ENCODE data around the gene MAP3K13.

The MAP3K13 gene, protein sequence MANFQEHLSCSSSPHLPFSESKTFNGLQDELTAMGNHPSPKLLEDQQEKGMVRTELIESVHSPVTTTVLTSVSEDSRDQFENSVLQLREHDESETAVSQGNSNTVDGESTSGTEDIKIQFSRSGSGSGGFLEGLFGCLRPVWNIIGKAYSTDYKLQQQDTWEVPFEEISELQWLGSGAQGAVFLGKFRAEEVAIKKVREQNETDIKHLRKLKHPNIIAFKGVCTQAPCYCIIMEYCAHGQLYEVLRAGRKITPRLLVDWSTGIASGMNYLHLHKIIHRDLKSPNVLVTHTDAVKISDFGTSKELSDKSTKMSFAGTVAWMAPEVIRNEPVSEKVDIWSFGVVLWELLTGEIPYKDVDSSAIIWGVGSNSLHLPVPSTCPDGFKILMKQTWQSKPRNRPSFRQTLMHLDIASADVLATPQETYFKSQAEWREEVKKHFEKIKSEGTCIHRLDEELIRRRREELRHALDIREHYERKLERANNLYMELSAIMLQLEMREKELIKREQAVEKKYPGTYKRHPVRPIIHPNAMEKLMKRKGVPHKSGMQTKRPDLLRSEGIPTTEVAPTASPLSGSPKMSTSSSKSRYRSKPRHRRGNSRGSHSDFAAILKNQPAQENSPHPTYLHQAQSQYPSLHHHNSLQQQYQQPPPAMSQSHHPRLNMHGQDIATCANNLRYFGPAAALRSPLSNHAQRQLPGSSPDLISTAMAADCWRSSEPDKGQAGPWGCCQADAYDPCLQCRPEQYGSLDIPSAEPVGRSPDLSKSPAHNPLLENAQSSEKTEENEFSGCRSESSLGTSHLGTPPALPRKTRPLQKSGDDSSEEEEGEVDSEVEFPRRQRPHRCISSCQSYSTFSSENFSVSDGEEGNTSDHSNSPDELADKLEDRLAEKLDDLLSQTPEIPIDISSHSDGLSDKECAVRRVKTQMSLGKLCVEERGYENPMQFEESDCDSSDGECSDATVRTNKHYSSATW

GRCh38 chr3:185362850-185363661 lies at the start of gene MAP3K13:
TSS of gene MAP3K13 (plus strand) at chr3:185363136. CDS start at chr3:185428582, 65,446 bp downstream.
- peak in 13 of 14 donors; percentile 35 to 94 (median 75) for DNase-seq

GRCh38 chr3:185313693-185314246 lies 49.2 kb upstream of the MAP3K13 start:
- DNase-seq, result no peak

- DNase-seq, result no peak
Observed at GRCh38 chr3:185316740-185317412, 46.1 kb upstream of the MAP3K13 start.

- DNase-seq, result no peak
Observed at GRCh38 chr3:185317674-185318073, 45.3 kb upstream of the MAP3K13 start.

GRCh38 chr3:185318141-185318540 lies 44.8 kb upstream of the MAP3K13 start:
- no peak for DNase-seq

DNA sequence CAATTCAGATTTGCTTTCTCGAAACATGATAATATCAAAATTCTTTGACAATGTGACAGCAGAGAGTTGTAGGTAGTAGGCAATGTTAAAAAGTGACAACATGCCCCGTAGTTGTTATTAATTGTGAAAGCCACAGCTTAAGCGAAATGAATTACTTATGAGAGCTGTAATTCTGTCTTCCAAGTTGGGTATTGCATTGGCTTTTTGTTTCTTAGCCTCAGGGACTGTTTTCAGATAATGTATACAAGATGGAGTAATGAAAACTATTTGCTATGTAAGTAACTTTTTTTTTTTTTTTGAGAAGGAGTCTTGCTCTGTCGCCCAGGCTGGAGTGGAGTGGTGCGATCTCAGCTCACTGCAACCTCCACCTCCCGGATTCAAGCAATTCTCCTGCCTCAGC lies 43.1 kb upstream of the MAP3K13 start:
- DNase-seq, result no peak

DNA sequence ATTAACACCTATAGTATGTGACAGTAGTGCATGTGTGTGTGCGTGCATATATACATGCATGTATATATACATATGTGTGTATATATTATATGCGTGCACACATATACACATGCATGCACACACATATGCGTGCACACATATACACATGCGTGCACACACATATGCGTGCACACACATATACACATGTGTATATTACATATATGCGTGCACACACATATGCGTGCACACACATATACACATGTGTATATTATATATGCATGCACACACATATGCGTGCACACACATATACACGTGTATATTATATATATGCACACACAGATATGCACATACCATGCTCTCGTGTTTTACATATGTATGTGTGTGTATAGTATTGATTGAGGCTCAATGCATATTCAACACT lies 42.0 kb upstream of the MAP3K13 start:
- DNase-seq, result no peak

GRCh38 chr3:185322101-185322719 lies 40.7 kb upstream of the MAP3K13 start:
- no peak for DNase-seq

- DNase-seq, result no peak
Observed at GRCh38 chr3:185325946-185326791, 36.8 kb upstream of the MAP3K13 start.

DNA sequence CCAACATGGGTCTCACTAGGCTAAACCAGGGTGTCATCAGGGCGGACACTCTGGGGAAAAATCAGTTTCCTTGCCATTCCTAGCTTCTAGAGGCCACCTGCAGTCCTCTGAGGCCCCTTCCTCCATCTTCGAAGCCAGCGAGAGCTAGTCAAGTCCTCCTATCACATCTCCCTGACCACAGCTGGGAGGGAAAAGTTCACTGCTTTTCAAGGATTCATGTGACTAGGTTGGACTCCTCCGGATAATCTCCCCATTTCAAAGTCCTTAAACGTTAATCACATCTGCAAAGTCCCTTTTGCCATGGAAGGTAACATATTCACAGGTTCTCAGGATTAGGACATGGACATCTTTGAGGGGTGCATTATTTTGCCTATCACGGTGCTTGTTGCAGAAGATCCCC lies 35.9 kb upstream of the MAP3K13 start:
- no peak for DNase-seq

DNA sequence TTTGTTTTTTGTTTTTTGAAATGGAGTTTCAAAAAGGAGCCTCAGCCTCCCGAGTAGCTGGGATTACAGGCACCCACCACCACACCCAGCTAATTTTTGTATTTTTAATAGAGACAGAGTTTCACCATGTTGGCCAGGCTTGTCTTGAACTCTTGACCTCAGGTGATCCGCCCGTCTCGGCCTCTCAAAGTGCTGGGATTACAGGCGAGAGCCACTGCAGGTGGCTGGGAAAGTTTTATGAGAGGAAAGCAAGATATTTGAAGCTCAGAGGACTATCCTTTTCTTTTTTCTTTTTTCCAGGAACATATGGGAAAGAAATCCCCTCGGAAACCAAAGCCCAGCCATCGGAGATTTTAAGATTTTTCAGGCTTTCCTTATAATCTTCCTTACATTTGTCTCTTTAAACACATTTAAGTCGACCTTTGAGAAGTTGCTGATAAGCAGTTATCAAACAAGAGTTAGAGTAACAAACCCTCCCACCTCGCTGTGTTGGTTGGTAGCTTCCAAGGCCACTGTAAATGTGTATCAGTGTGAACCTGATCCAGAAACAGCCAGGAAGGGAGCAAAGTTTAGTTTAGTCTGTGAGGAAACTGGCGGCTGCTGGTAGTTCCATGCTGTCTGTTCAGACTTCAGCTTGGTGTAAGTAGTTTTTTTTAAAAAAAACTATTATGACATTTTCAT lies 34.5 kb upstream of the MAP3K13 start:
- DNase-seq, result no peak

- no peak for DNase-seq
Observed at GRCh38 chr3:185330238-185330637, 32.7 kb upstream of the MAP3K13 start.

- DNase-seq, result no peak
Observed at GRCh38 chr3:185330644-185331043, 32.3 kb upstream of the MAP3K13 start.

DNA sequence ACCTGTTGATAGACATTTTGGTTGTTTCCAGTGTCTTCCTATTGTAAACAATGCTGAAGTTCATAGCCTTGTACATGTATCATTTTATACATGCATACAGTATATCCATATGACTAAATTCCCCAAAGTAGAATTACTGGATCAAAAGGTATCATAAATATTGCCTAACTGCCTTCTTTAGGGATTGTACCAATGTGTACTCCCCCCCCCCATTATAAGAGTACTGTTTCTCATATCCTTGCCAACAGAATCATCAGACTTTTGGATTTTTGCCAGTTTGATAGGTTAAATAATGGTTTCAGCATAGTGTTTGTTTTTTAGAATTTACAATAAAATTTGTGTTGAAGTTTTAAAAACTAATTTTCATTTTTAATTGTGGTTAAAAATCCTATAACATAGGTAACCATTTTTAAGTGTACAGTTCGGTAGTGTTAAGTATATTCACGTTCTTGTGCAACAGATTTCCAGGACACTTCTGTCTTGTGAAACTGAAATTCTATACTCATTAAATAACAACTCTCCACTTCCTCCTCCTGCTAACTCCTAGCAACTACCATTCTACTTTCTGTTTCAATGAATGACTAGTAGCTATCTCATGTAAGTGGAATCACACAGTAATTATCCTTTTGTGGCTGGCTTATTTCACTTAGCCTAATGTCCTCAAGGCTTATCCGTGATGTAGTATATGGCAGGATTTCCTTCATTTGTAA lies 30.8 kb upstream of the MAP3K13 start:
- no peak for DNase-seq

DNA sequence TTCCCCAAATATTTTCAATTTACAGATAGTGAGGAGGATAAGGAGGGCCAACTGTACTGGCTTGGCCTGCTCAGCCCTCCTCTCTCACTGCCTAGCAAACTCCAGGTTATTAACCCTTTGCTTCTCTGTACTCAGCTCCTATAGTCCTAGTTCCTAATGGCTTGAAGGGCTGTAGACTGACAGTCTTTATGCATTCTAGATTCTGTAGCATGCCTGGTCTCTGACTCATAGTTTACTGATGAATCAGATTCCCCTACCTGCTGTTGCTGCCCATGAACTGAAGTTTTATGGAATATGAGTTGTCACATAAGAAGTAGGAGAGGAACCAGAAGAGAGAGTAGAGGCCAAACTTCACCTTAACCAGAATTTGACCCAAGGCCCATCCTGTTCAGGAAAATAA lies 27.1 kb upstream of the MAP3K13 start:
- no peak for DNase-seq

- DNase-seq, result no peak
Observed at GRCh38 chr3:185337231-185337816, 25.6 kb upstream of the MAP3K13 start.

DNA sequence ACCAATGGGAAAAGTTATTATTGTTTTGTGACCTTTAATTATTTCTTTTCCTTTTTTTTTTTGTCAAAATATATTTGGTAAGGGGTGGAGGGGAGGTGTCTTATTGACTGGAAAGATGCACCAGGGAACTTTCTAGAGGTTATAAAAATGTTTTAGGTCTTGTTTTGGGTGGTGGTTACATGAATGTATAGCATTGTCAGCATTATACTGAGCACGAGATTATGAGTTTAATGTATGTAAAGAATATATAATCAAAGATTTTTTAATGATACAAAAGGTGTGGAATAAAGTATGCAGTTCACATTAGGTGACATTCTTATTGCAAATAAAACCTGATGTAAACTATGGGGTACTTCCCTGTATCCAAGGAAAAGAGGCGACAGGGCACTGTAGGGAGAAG lies 23.0 kb upstream of the MAP3K13 start:
- DNase-seq, result no peak

DNA sequence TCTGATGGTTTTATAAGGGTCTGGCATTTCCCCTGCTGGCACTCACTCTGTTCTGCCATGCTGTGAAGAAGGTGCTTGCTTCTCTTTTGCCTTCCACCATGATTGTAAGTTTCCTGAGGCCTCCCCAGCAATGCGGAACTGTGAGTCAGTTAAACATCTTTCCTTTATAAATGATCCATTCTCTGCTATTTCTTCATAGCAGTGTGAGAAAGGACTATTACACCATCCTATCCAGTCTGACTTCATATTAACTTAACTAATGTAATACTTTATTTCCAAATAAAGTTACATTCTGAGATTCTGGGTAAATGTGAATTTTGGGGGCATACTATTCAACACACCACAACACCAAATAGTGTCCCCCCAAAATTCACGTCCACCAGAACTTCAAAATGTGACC lies 22.2 kb upstream of the MAP3K13 start:
- DNase-seq, result no peak

Measured in C1 segment of cervical spinal cord (tissue), 14 donors.